Mucosa of descending colon (tissue), 3 donors: Measurements from ENCODE around the gene TRABD2A. TPM values are rescaled to one million over a fixed set of nuclear protein-coding genes. Genes with fewer than 3 reads are reported as not detected.

Experiments used
- ATAC-seq: fragments of 200-7000 bp; cut with Tn5 transposase; one replicate; pipeline ENCODE4 v1.9.1; 2020; ENCODE audit warnings: mild to moderate bottlenecking, moderate library complexity
- DNase-seq, 3 donors: peaks; one replicate each; pipeline ENCODE4 v3.0.0-alpha.2; 2020
- H3K36me3 ChIP-seq: fragments of 200-600 bp; one replicate; pipeline ENCODE4 v1.8.0; 2021; ENCODE audit warnings: low read depth, mild to moderate bottlenecking
- H3K4me1 ChIP-seq: fragments of 200-600 bp; one replicate; pipeline ENCODE4 v1.8.0; 2021; ENCODE audit warnings: low read depth, mild to moderate bottlenecking
- H3K4me3 ChIP-seq: fragments of 200-600 bp; one replicate; pipeline ENCODE4 v1.8.0; 2021; ENCODE audit warnings: mild to moderate bottlenecking
- H3K9me3 ChIP-seq: fragments of 200-600 bp; one replicate; pipeline ENCODE4 v1.8.0; 2021; ENCODE audit warnings: mild to moderate bottlenecking
- intact Hi-C, 2 donors: fragments of 100-400 bp; cut with DNase I in 1 of 2; cut with micrococcal nuclease in 1 of 2; formaldehyde crosslinking; loops; one replicate each; pipeline versions ENCODE4 v1.11.0 to v1.11.1; 2022; cut with DNase I, micrococcal nuclease
- total RNA-seq, 3 donors: library from RNA; stranded (reverse); fragmentation: NEBNext Ultra II Directional in 2 of 3; extraction: Animal tissue kit (Norgen Biotek cat#: 25700) in 2 of 3; gene quantifications; one replicate each; pipeline versions ENCODE4 v1.2.1 to v1.2.4, GENCODE V29; 2021 to 2023
- TF ChIP-seq, protein P1 (sequence below): fragments of 200-600 bp; IDR thresholded peaks from one replicate; pipeline ENCODE4 v1.8.0; 2022; ENCODE audit warnings: antibody characterized with exemption, mild to moderate bottlenecking
- donor health status: DM: no; HTN: no; CAD: no; lungs with moderate emphysema.
- donor health status: DM: no; HTN: no; CAD: no.
- donor health status: DM: no; HTN: yes; CAD: no.

Gene TRABD2A
- total RNA-seq, 3 donors from 2014 or later: 40.2 to 132 (median 63.2) TPM

DNA sequence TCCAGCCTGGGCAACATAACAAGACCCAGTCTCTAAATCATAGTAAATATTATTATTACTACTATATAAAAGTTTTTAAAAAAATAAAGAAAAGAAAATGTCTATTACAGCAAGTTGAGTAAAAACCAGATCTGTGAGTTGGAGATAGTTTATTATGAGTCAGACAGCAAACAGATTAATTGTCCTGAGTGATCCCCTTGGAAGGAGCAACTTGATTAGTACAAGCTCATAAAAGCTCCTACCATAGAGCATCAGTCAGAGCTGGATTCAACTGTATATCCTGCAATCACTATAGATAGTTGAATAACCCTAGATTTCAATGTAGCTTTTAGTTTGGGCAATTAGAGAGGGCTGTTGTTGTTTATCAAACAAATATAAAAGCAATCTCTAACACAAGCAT lies 84.1 kb downstream of the TRABD2A start:
- Histone ChIP-seq H3K4me1 (no peaks in the 10 kb centered on the region), H3K36me3 (no peaks in the 10 kb centered on the region), H3K9me3 (peaks cover under 1% of the 10 kb centered on the region), H3K4me3 (no peak overlapping the region)
- TF ChIP-seq, protein P1, sequence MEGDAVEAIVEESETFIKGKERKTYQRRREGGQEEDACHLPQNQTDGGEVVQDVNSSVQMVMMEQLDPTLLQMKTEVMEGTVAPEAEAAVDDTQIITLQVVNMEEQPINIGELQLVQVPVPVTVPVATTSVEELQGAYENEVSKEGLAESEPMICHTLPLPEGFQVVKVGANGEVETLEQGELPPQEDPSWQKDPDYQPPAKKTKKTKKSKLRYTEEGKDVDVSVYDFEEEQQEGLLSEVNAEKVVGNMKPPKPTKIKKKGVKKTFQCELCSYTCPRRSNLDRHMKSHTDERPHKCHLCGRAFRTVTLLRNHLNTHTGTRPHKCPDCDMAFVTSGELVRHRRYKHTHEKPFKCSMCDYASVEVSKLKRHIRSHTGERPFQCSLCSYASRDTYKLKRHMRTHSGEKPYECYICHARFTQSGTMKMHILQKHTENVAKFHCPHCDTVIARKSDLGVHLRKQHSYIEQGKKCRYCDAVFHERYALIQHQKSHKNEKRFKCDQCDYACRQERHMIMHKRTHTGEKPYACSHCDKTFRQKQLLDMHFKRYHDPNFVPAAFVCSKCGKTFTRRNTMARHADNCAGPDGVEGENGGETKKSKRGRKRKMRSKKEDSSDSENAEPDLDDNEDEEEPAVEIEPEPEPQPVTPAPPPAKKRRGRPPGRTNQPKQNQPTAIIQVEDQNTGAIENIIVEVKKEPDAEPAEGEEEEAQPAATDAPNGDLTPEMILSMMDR: no peak
- DNase-seq (no peak), ATAC-seq (no peak)
- intact Hi-C loops: no loop called here

DNA sequence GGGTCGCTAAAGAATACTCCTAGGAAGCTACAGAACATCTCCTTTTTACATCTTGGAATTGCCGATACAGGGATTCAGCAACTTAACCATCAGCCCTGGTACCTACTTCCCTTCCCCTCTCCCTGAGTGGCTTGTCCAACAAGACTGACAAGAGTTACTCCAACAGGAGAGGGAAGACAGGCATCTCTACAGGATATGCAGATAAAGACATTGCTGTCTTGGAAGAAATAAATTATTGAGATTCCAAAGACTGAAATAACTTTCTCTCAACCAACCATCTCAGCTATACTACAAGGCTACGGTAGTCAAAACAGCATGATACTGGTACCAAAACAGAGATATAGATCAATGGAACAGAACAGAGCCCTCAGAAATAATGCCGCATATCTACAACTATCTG lies 87.2 kb downstream of the TRABD2A start:
- H3K4me3 ChIP-seq: no peak overlapping the region
- H3K9me3 ChIP-seq: no peaks in the 10 kb centered on the region
- ATAC-seq (no peak), DNase-seq (no peak)
- intact Hi-C loops: no loop called here
- TF ChIP-seq, protein P1: no peak
- H3K4me1 ChIP-seq: no peaks in the 10 kb centered on the region
- no peaks in the 10 kb centered on the region for H3K36me3 ChIP-seq

DNA sequence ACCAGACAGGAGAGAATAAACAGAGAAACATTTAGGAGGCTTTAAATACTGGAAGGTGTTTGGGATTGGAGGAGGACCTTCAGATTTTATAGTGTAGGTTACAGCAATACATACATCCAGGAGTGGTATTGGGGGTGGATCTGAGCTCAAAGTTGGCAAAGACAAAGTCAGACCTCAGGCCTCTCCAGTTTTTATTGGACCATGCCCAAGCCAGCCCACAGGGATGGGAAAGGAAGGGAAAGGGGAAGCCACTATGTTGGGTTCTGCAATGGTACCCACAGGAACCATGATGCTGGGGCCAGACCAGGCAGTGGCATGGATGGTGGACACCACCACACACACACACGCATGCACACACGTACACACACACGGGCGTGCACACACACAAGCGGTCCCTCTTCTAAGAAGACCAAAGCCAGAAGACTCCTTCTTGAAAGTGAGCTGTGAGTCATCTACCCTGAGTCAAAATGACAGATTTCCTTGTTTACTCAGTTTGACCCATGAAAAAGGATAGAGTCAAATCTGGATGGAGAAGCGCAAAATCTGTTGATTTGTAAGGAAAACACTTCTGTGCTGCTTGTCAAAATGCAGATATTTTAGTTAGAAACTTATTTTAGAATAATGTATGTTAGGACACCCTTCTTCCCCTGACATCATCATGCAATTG lies 87.9 kb downstream of the TRABD2A start:
- TF ChIP-seq, protein P1: no peak
- DNase-seq (no peak), ATAC-seq (no peak)
- H3K4me3 ChIP-seq: no peak overlapping the region
- intact Hi-C loops: no loop called here
- no peaks in the 10 kb centered on the region for H3K4me1 ChIP-seq
- no peaks in the 10 kb centered on the region for H3K36me3 ChIP-seq
- no peaks in the 10 kb centered on the region for H3K9me3 ChIP-seq

DNA sequence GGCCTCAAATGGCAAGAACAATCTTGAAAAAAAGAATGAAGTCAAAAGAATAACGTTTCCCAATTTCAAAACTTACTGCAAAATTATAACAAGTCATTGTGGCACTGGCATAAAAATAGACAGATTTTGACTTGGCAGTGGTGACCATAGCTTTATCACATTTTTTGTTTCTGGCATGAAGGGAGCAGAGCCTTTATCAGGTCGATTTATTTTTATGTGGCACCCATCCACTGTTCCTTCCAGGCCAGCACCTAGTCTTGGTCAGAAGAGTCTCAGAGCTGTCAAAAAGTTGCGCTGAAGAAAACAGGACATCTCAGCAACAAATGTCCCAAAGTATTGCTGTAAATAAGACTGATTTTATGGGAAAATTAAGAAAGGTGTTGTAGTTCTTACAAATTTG lies 92.4 kb downstream of the TRABD2A start:
- TF ChIP-seq, protein P1: no peak
- DNase-seq (no peak), ATAC-seq (no peak)
- Histone ChIP-seq H3K36me3 (no peaks in the 10 kb centered on the region), H3K4me1 (no peaks in the 10 kb centered on the region), H3K4me3 (no peak overlapping the region), H3K9me3 (no peaks in the 10 kb centered on the region)
- intact Hi-C loops: no loop called here

DNA sequence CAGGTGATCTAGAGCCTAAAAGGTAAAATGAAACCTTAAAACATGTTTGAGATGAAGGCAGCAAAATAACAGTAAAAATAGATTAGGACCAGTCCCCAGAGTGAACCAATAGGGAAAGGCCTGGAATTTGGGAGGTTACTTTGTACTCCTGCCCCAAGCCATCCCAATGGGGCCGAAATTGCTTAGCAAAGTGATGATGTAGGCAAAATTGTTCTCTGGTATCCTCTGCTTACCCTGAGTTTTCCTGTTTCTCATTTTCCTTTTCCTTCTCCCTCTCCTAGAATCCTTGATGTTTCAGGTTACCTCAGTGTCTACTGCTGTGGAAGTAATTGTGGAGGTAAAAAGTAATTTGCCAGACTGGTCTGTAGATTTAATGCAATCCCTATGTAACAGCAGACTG lies 92.9 kb downstream of the TRABD2A start:
- intact Hi-C loops: no loop called here
- no peaks in the 10 kb centered on the region for H3K4me1 ChIP-seq
- H3K4me3 ChIP-seq: no peak overlapping the region
- no peaks in the 10 kb centered on the region for H3K9me3 ChIP-seq
- TF ChIP-seq, protein P1: no peak
- H3K36me3 ChIP-seq: no peaks in the 10 kb centered on the region
- DNase-seq: no peak
- ATAC-seq: no peak

DNA sequence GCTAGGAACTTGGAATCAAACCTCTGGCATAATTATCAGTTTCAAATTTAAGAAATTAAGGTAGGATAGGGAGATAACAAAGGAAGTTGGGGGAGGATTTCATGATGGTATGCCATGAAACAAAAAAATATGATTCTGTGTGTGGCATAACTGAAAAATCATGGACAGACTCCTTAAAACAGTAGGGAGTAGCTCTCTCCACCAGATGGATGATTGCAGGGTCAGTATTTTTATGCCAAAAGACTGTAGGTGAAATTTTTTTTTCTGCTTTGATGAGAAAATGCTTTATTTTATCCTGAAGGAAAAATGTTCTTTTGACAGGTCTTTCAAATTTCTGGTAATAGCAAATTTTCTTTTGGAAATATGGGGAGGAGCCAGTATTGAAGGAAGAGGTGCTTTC lies 94.3 kb downstream of the TRABD2A start:
- Histone ChIP-seq H3K36me3 (no peaks in the 10 kb centered on the region), H3K9me3 (no peaks in the 10 kb centered on the region), H3K4me1 (peaks cover 9% of the 10 kb centered on the region), H3K4me3 (no peak overlapping the region)
- intact Hi-C loops: no loop called here
- ATAC-seq: no peak
- TF ChIP-seq, protein P1: no peak
- DNase-seq: no peak
